Activated CD4-positive, alpha-beta T cell treated with anti-CD3 and anti-CD28 coated beads, Interleukin-2, Interleukin-6, amounts not matched to agents 100 ng/mL and 50 ng/mL, durations not matched to agents 16 hours and 8 hours (primary cell): Measurements from ENCODE around the gene PTPN1.
"Not testable (repeated sequence)": the region's sequence is repeated elsewhere in the genome, so short reads cannot be mapped to it uniquely, and the experiment has no call there.

ENCODE experiments used
- DNase-seq: peaks from one replicate; pipeline ENCODE4 v3.0.0-alpha.2; 2020

Gene PTPN1

GRCh38 chr20:50595988-50596693 is 86.0 kb downstream of the PTPN1 start:
- no peak for DNase-seq

GRCh38 chr20:50596694-50597021 is 86.5 kb downstream of the PTPN1 start:
- DNase-seq, result no peak

DNA sequence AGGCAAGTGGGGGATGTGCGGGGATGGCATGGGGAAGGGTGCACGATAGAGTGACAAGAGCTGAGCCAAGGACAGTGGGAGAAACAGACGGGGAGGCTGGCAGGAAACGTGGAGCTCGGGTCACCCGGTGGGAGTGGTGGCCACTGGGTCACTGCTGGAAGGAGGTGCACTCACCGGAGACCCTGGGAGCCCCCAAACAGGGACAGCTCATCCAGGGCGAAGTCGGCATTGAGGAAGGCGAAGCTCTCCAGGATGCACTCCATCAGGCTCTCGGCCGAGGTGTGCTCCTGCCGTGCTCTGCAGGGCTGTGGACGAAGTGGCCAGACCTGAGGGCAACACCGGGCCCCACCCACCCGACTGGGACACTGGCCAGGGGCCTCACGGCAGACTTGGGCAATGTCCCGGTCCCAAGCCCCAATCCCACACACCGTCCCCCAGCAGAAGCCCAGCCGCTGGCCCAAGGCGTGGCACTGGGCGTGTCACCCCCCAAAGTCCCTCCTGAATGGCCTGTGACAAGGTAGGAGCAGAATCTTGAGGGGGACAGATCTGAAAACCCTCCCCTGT is 87.3 kb downstream of the PTPN1 start:
- no peak for DNase-seq

GRCh38 chr20:50598074-50598473 is 87.9 kb downstream of the PTPN1 start:
- DNase-seq, result no peak

DNA sequence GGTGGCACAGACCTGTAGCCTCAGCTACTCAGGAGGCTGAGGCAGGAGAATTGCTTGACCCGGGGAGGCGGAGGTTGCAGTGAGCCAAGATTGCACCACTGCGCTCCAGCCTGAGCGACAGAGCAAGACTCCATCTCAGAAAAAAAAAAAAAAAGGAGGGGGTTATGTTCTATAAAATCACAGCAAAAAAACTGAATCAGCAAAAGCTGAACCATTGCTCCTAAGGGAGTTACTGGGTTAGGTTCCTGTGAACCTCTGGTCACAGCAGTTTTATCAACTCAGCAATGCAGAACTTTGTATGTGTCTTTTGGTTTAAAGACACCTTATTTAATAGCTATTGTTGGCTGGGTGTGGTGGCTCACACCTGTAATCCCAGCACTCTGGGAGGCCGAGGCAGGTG is 88.6 kb downstream of the PTPN1 start:
- DNase-seq, result not testable (repeated sequence)

DNA sequence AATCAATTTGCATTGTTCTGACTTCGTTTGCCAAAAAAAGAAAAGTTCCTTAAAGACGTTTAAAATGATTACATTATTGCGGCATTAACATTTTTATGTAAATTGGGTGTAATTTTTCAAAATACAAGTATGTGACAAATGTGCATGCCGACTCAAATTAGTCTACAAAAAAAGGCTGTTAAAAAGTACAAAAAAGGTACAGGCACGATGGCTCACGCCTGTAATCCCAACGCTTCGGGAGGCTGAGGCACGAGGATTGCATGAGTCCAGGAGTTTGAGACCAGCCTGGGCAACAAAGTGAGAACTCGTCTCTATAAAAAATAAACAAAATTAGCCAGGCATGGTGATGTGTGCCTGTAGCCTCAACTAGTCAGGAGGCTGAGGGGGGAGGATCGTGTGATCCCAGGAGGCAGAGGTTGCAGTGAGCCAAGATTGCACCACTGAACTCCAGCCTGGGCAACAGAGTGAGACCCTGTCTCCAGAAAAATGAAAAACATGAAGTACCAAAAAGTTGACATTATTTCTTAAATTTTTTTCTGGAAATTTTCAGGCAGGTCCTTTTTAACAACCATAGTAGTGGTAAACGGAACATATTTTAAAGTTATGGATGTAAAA is 90.2 kb downstream of the PTPN1 start:
- no peak for DNase-seq

GRCh38 chr20:50601511-50602431 is 91.6 kb downstream of the PTPN1 start:
- no peak for DNase-seq

DNA sequence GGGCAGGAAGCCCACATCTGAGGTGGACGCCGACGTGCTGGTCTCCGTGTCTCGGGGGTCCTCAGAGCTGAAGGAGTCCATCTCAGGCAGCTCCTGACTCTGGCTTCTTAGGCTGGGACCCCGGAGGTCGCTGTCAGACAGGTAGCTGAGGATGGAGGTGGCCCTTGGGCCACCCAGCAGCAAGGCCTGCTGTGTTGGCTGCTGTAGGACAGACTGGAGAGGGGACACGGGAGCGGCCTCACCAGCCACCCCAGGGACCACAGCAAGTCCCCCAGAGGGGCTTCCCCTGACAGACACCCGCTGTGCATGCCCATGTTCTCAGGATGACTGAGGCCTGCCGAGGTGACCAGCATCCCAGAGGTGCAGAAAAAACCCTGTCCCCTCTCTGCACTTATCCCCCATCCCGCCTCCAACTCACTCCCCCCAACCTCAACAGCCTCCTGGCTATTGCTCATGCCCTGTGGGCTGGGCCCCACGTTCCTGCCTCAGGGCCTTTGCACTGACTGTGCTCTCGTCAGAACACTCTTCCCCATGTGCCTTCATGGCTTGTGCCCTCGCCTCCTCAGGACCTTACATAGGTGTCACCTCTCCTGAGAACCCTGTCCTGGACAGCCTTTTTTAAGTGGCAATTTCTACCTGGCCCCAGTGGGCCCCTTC is 92.4 kb downstream of the PTPN1 start:
- no peak for DNase-seq

DNA sequence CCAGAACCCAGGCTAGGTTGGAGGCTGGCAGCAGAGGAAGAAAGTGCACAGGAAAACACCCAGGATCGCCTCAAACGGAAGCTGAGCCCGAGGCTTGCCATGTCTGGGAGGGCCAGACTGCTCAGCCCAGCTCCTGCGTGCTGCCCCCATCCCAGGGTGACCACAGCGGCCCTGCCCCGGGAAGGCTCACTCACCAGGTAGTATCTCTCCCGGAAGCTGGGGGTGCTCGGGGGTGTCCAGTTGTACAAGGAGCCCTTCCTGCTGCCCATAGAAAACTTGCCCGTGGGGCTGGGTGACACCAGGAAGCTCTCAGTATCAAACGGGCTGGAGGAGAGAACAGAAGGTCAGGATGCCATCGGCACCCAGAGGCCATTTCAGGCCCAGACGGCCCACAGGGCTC is 94.3 kb downstream of the PTPN1 start:
- DNase-seq, result no peak

DNA sequence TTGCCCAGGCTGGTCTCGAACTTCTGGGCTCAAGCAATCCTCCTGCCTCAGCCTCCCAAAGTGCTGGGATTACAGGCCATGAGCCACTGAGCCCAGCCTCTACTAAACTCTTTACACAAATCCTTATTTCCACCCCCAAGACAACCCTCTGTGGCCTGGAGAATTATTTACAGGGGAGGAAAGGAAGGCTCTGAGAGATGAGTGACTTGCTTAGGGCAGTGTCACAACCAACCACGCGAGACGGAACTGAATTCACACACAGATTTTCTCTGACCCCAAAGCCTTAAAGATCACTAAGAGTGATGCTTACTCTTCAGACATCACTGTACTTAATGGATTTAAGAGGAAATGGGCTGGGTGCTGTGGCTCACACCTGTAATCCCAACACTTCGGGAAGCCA is 95.0 kb downstream of the PTPN1 start:
- DNase-seq, result no peak

DNA sequence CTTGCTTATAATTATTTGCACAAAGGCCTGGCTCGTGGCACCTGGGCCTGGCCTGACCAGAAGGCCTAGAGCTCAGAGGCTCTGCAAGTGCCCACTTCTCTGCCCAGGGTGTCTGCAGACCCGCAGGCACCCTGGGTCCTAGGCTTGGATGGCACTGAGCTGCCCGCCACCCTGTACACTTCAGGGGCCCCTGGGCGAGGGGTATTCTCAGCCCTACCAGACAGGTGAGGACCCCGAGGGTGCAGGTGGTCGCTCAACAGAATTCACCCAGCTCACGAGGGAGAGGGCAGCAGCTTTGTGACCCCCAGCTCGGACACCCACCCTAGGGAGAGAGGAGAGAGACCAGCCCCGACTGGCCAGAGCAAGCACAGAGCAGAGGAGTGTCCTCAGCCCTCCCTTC is 97.3 kb downstream of the PTPN1 start:
- no peak for DNase-seq

- no peak for DNase-seq
Measured at GRCh38 chr20:50607850-50608749, 97.9 kb downstream of the PTPN1 start.

DNA sequence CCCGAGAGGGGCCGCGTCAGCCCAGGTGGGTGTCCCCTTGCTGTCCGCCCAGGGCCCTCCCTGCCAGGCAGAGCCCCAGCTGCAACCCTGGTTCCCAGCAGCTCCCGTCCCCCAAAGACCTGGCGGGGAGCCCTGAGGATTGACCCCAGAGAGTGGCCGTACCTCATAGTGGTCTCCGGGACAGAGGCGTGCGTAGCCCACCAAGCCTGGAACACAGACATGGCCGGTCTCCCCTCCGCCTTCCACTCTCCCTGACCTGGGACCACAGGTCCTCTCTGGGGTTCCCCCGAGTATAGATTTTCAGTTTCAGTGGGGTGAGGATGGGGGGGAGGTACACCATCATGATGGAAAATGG is 98.5 kb downstream of the PTPN1 start:
- DNase-seq, result no peak

GRCh38 chr20:50609438-50609989 is 99.3 kb downstream of the PTPN1 start:
- no peak for DNase-seq

GRCh38 chr20:50610212-50610718 is 100.1 kb downstream of the PTPN1 start:
- no peak for DNase-seq

GRCh38 chr20:50611128-50611810 is 101.1 kb downstream of the PTPN1 start:
- DNase-seq, result no peak

- no peak for DNase-seq
Measured at GRCh38 chr20:50613438-50614169, 103.4 kb downstream of the PTPN1 start.

DNA sequence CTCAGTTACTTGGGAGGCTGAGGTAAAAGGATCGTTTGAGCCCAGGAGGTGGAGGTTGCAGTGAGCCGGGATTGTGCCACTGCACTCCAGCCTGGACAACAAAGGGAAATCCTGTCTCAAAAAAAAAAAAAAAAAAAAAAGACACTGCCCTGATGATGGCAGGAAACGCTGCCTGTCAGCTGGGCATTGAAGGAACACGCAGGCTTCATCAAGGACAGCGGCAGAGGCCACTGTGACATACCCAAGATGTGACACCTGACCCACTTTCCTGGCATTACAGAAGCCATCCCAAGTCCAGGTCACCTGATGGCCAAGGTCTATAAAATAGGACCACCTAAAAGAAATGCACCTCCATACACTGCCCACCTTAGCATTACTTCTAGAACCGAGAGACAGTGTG is 105.2 kb downstream of the PTPN1 start:
- no peak for DNase-seq

DNA sequence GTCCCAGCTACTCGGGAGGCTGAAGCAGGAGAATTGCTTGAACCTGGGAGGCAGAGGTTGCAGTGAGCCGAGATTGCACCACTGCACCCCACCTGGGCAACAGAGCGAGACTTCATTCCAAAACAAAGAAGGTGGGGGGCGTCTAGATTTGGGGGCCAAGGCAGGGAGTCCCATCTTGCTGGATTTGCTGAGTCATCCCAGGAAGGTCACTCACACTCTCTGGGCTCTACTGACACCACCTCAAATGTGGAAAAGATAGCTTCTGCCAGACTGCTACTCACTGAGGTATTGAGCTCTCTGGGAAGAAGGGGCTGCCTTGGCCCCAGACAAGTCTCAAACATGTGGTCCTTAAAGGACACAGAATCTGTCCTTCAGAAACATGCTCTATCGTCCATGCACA is 106.8 kb downstream of the PTPN1 start:
- DNase-seq, result no peak

GRCh38 chr20:50618537-50618936 is 108.4 kb downstream of the PTPN1 start:
- no peak for DNase-seq
